Measurements from ENCODE around the gene ITGA2. TPM values are rescaled to one million over a fixed set of nuclear protein-coding genes. Genes with fewer than 3 reads are reported as not detected.

Gene ITGA2
- total and polyA plus RNA-seq, 2 of the 8 experiments (the other 6 are each of a cell fraction or from before 2014, with no cell fraction given) = 1.4 to 7.7 TPM

DNA sequence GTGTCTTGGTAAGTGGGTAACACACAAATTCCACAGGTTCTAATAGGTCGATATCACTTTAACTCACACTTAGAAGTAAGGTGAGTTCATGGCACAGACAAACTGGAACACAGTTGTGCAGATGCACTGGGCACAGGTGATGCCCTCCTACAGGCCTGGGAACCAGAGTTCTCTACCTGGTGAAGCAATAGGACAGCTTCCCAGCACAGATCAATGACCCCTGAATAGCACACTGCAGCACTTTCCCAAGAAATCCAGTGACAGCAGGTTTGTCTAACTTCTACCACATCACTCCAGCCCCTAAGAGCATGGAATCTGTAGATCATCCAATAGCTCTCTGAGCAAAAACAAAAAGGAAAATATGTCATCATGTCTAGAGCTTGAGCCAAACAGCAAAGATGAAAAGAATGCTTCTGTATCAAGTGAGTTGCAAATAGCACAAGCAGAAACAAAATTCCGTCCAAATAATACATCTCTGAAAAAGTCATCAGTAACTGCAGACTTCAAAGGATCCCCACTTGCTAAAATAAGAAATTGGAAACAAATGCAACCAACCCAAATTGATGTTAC lies 86.9 kb downstream of the ITGA2 start (continued):
- TF ChIP-seq SAP30 (IDR thresholded peaks at IDR 0.05; ENCODE audit: insufficient read depth, insufficient replicate concordance, low read length) = no peak
- no peak for TF ChIP-seq YY1 (IDR thresholded peaks at IDR 0.05; ENCODE audit: low read depth, low read length)
- TF ChIP-seq POLR2A (IDR thresholded peaks at IDR 0.05; ENCODE audit: control extremely low read depth in 1 of 2, low read depth in 2 of 2, low read length in 2 of 2) = no peak
- TF ChIP-seq, protein P1, sequence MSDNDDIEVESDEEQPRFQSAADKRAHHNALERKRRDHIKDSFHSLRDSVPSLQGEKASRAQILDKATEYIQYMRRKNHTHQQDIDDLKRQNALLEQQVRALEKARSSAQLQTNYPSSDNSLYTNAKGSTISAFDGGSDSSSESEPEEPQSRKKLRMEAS (IDR thresholded peaks at IDR 0.05) = no peak

All from H1 (cell line).